Prostate gland (tissue), 2 donors: ENCODE data around the gene JAK1. TPM values are rescaled to one million over a fixed set of nuclear protein-coding genes. Genes with fewer than 3 reads are reported as not detected.

Experiments
- DNase-seq: peaks from one replicate; pipeline ENCODE4 v3.0.0-alpha.2; 2019; ENCODE audit warnings: low spot score
- H3K27ac ChIP-seq, 2 donors: fragments of 200-600 bp; sonication (generic); 2 replicates each; pipeline ENCODE4 v1.5.1; 2017 to 2019
- H3K27me3 ChIP-seq: fragments of 200-600 bp; sonication (generic); replicated peaks from 2 replicates; pipeline ENCODE4 v1.5.1; 2019; ENCODE audit not compliant: insufficient read depth
- H3K36me3 ChIP-seq, 2 donors: fragments of 200-600 bp; sonication (generic); 1 replicate in 1 of 2; 2 replicates in 1 of 2; pipeline versions ENCODE4 v1.5.1 to v1.8.1; 2017 to 2019
- H3K4me1 ChIP-seq: fragments of 200-600 bp; sonication (generic); replicated peaks from 2 replicates; pipeline ENCODE4 v1.5.1; 2019
- H3K4me3 ChIP-seq, 2 donors: fragments of 200-600 bp; sonication (generic); 2 replicates each; pipeline ENCODE4 v1.5.1; 2017 to 2019
- H3K9me3 ChIP-seq: fragments of 200-600 bp; sonication (generic); 2 replicates; pipeline ENCODE4 v1.5.1; 2017
- POLR2A ChIP-seq: fragments of 450-650 bp; IDR thresholded peaks from one replicate; pipeline ENCODE4 v1.6.1; 2016; ENCODE audit warnings: antibody characterized with exemption, mild to moderate bottlenecking
- POLR2AphosphoS5 ChIP-seq: sonication (generic); formaldehyde crosslinking; IDR thresholded peaks from one replicate; pipeline ENCODE4 v1.6.1; 2017; ENCODE audit warnings: antibody characterized with exemption
- WGBS: methylation state at CpG from one replicate; pipeline ENCODE4 v1.1.5; 2018; 5-methylcytosine and 5-hydroxymethylcytosine counted together
- intact Hi-C: fragments of 100-400 bp; cut with DNase I; formaldehyde crosslinking; loops from one replicate; pipeline ENCODE4 v1.14.2; 2022
- total RNA-seq, 2 donors: library from RNA; depleted of rRNA; stranded (reverse); fragments of >200 nt; gene quantifications; one replicate each; pipeline ENCODE4 v1.1.0, GENCODE V29; 2016
- TF ChIP-seq, protein P1 (sequence below), 4 experiments: fragments of 200-600 bp in 2 of 4; fragments of 450-650 bp in 2 of 4; sonication (generic) in 2 of 4; IDR thresholded peaks; 1 replicate in 3 of 4; 2 replicates in 1 of 4; pipeline ENCODE4 v1.5.1; 2016 to 2019; ENCODE audit warnings: antibody characterized with exemption in 4 of 4, mild to moderate bottlenecking in 2 of 4, moderate library complexity in 2 of 4

JAK1 gene
- total RNA-seq, 2 donors from 2014 or later = 66.3 to 115 TPM

DNA sequence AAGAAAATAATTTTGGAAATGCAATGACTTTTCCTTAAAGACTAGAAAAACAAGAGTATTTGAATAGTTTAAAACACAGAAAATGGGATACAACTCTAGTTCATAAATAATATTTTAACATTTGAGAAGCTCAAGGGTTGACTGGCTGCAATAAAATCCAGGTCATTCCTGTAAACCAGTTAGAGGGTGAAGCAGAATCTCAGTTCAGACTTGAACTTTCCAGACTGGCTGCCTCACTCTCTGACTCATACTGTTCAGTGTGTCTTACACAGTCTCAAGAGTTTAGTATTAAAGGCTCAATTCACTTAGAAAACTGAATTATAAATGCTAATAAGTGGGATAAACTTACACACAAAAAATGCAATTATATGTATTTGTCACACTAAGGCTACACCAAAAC, 131.6 kb downstream of the JAK1 start:
- Histone ChIP-seq H3K36me3 (peaks cover 0 to 24% of the 10 kb centered on the region in 2 donors), H3K27ac (no peak overlapping the region), H3K27me3 (no peaks in the 10 kb centered on the region), H3K4me3 (no peak overlapping the region), H3K9me3 (no peaks in the 10 kb centered on the region), H3K4me1 (no peaks in the 10 kb centered on the region)
- DNase-seq = no peak
- TF ChIP-seq, protein P1, sequence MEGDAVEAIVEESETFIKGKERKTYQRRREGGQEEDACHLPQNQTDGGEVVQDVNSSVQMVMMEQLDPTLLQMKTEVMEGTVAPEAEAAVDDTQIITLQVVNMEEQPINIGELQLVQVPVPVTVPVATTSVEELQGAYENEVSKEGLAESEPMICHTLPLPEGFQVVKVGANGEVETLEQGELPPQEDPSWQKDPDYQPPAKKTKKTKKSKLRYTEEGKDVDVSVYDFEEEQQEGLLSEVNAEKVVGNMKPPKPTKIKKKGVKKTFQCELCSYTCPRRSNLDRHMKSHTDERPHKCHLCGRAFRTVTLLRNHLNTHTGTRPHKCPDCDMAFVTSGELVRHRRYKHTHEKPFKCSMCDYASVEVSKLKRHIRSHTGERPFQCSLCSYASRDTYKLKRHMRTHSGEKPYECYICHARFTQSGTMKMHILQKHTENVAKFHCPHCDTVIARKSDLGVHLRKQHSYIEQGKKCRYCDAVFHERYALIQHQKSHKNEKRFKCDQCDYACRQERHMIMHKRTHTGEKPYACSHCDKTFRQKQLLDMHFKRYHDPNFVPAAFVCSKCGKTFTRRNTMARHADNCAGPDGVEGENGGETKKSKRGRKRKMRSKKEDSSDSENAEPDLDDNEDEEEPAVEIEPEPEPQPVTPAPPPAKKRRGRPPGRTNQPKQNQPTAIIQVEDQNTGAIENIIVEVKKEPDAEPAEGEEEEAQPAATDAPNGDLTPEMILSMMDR (IDR thresholded peaks at IDR 0.05) = no peak
- TF ChIP-seq POLR2AphosphoS5 = no peak
- no peak for TF ChIP-seq POLR2A
- intact Hi-C loops = no loop called here

DNA sequence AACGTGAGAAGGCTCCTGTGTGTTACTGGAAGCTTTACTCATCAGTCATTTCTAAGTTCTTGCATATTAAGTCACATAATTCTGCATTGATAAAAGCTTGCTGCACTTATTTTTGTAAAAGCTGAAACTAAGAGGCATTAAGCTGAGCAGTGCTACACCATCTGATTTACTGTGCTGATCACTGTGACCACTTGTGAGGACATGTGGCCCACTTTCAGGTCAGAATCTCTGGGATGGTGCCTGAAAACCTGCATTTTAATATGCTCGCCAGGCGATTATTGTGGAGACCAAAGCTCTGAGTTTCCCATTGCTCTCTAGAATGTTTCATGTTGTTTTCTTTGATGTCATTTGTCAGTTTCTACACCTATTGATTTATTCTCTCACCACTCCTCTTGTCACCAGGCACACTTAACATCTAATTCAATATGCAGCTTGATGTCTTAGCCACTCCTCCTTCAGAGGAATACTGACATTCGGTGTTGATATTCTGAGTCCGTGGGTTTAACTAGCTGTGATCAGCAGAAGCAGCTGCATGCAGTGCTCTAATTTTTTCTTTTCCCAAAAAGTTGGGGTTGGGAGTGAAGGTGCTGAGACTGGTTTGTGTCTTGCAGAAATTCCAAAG, 136.2 kb downstream of the JAK1 start:
- DNase-seq = no peak
- Histone ChIP-seq H3K27ac (no peak overlapping the region), H3K4me3 (no peak overlapping the region), H3K4me1 (no peaks in the 10 kb centered on the region), H3K9me3 (no peaks in the 10 kb centered on the region), H3K36me3 (peaks cover 0 to 5% of the 10 kb centered on the region in 2 donors), H3K27me3 (no peaks in the 10 kb centered on the region)
- no peak for TF ChIP-seq POLR2AphosphoS5
- TF ChIP-seq POLR2A = no peak
- TF ChIP-seq, protein P1 (IDR thresholded peaks at IDR 0.05) = no peak
- WGBS = 56% methylated on average over 5 of the region's 5 CpGs
- intact Hi-C loops = no loop called here

DNA sequence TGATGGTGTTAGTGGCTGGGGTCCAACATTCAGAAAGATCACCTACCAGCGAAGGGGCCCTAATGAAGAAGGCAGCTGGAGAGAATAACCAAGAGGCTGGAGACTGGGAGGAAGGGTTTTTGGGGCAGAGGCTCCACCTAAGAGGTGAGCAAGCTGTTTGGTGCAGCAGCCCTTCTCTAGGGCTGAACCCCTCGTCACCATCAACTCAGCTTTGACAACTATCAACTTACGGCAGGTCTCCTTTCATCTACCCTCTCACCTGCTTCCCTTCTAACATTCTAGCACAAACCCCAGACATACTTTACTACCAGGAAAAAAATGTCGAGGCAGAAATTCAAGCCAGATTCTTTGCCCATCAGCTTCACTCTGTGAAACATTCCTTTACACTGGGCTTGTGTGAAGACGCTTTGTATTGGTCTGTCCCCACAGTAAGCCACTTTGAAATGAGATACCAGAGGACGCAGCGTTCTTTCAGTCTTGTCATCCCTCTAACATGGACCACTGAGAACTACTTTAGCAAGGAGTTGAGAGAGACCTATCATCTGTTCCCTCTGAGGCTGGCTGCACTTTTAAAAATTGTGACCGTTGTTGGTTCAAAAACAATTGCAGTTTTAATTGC, 136.8 kb downstream of the JAK1 start:
- TF ChIP-seq, protein P1 (IDR thresholded peaks at IDR 0.05) = no peak
- TF ChIP-seq POLR2A (no peak), POLR2AphosphoS5 (no peak)
- intact Hi-C loops = no loop called here
- Histone ChIP-seq H3K27me3 (no peaks in the 10 kb centered on the region), H3K4me3 (no peak overlapping the region), H3K27ac (no peak overlapping the region), H3K4me1 (no peaks in the 10 kb centered on the region), H3K36me3 (peaks cover 0 to 5% of the 10 kb centered on the region in 2 donors), H3K9me3 (no peaks in the 10 kb centered on the region)
- 52% methylated on average over 8 of the region's 8 CpGs for WGBS
- DNase-seq = no peak

DNA sequence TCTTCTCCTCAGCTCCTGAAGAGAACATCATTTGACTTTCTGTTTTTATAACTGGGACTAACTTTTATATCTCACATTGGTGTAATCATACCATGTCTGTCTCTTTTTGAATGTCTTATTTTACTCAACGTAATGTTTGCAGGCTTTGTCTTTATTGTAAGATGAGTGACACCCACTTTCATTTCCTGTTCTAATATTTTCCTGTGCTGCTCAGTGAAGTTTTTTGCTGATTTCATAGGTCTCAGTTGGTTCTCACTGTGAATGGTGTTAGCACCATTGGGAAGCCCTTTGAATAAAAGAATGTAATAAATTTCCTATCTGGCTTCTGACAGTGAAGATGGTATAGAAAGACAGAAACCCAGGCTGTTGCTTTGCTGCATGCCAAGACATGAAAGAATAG, 137.5 kb downstream of the JAK1 start:
- Histone ChIP-seq H3K4me3 (no peak overlapping the region), H3K27me3 (no peaks in the 10 kb centered on the region), H3K36me3 (peaks cover 0 to 5% of the 10 kb centered on the region in 2 donors), H3K4me1 (no peaks in the 10 kb centered on the region), H3K9me3 (no peaks in the 10 kb centered on the region), H3K27ac (no peak overlapping the region)
- WGBS = 51% methylated on average over 1 of the region's 1 CpG
- TF ChIP-seq POLR2A (no peak), POLR2AphosphoS5 (no peak)
- TF ChIP-seq, protein P1 (IDR thresholded peaks at IDR 0.05) = no peak
- DNase-seq = no peak
- intact Hi-C loops = no loop called here

DNA sequence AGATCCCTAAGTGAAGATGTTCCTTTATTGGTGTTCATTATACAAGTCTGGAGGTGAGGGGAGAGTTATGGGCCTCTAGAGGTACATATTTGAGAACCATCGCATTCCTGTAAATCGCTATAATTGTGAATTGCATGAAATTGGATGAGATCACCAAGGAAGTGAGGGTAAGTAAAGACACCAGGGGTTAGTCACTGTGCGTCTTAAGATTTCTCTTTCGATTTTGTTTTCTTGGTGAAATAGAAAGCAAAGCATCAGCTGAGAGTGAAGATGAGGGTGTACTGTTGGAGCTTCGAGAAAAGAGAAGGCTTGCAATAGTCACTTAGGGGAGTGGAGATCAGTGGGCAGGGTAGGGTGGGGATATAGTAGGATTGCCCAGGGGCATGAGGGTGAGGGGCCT, 139.4 kb downstream of the JAK1 start:
- no peak overlapping the region for H3K27ac ChIP-seq
- no peaks in the 10 kb centered on the region for H3K4me1 ChIP-seq
- H3K9me3 ChIP-seq = no peaks in the 10 kb centered on the region
- intact Hi-C loops = loop anchor here (2.0 kb wide), 1 partner anchor 356 kb away; the partner anchor contains the start of gene CACHD1
- no peak for DNase-seq
- H3K27me3 ChIP-seq = no peaks in the 10 kb centered on the region
- no peak overlapping the region for H3K4me3 ChIP-seq
- H3K36me3 ChIP-seq = no peaks in the 10 kb centered on the region
- TF ChIP-seq POLR2AphosphoS5 (no peak), POLR2A (no peak)
- TF ChIP-seq, protein P1 (IDR thresholded peaks at IDR 0.05) = no peak
- 86% methylated on average over 5 of the region's 5 CpGs for WGBS
